Colonic mucosa (tissue), 4 donors: ENCODE measurements around the gene ACBD6. TPM values are rescaled to one million over a fixed set of nuclear protein-coding genes. Genes with fewer than 3 reads are reported as not detected.

Experiments used
- DNase-seq: peaks from one replicate; pipeline ENCODE4 v3.0.0-alpha.2; 2020
- H3K27ac ChIP-seq: fragments of 200-600 bp; one replicate; pipeline ENCODE4 v1.8.0; 2021
- H3K27me3 ChIP-seq: fragments of 200-600 bp; one replicate; pipeline ENCODE4 v1.8.0; 2021
- H3K36me3 ChIP-seq: fragments of 200-600 bp; one replicate; pipeline ENCODE4 v1.8.0; 2021
- H3K4me1 ChIP-seq: fragments of 200-600 bp; one replicate; pipeline ENCODE4 v1.8.0; 2021; ENCODE audit warnings: mild to moderate bottlenecking
- H3K4me3 ChIP-seq: fragments of 200-600 bp; one replicate; pipeline ENCODE4 v1.8.0; 2021
- H3K9ac ChIP-seq, 2 donors: one replicate each; pipeline ENCODE4 v1.7.0; 2013; ENCODE audit warnings: control low read depth in 2 of 2, low read depth in 2 of 2, low read length in 2 of 2
- H3K9me3 ChIP-seq: fragments of 200-600 bp; one replicate; pipeline ENCODE4 v1.8.0; 2021
- CTCF ChIP-seq: fragments of 200-600 bp; IDR thresholded peaks from one replicate; pipeline ENCODE4 v1.8.0; 2022; ENCODE audit warnings: antibody characterized with exemption, mild to moderate bottlenecking
- intact Hi-C: fragments of 100-400 bp; cut with DNase I; formaldehyde crosslinking; loops from one replicate; pipeline ENCODE4 v1.14.1; 2022
- total RNA-seq, 2 donors: library from RNA; stranded (reverse); fragmentation: NEBNext Ultra II Directional in 1 of 2; extraction: Animal tissue kit (Norgen Biotek cat#: 25700) in 1 of 2; gene quantifications; one replicate each; pipeline ENCODE4 v1.2.1, GENCODE V29; 2021
- donor health status: healthy.
- donor health status: DM: no; HTN: no; CAD: no.
- donor health status: DM: no; HTN: no; CAD: no.

ACBD6 gene
- total RNA-seq, 2 donors from 2014 or later: 16.1 to 25.8 TPM

- intact Hi-C loops: no loop called here
- Histone ChIP-seq H3K27me3 (no peaks in the 10 kb centered on the region), H3K4me3 (no peak overlapping the region), H3K36me3 (no peaks in the 10 kb centered on the region), H3K4me1 (no peaks in the 10 kb centered on the region), H3K27ac (no peak overlapping the region), H3K9me3 (no peaks in the 10 kb centered on the region), H3K9ac (no peak overlapping the region)
- no peak for TF ChIP-seq CTCF
- DNase-seq: no peak
These were observed 135.9 kb downstream of the ACBD6 start for GRCh38 chr1:180366371-180367068.

- Histone ChIP-seq H3K27me3 (no peaks in the 10 kb centered on the region), H3K27ac (no peak overlapping the region), H3K4me3 (no peak overlapping the region), H3K36me3 (no peaks in the 10 kb centered on the region), H3K9me3 (no peaks in the 10 kb centered on the region), H3K4me1 (no peaks in the 10 kb centered on the region), H3K9ac (no peak overlapping the region)
- intact Hi-C loops: no loop called here
- no peak for DNase-seq
- TF ChIP-seq CTCF: no peak
These were observed 137.3 kb downstream of the ACBD6 start for GRCh38 chr1:180365039-180365438.

- H3K4me1 ChIP-seq: no peaks in the 10 kb centered on the region
- no peak for DNase-seq
- no peaks in the 10 kb centered on the region for H3K9me3 ChIP-seq
- no peak overlapping the region for H3K4me3 ChIP-seq
- H3K9ac ChIP-seq: no peak overlapping the region
- intact Hi-C loops: no loop called here
- TF ChIP-seq CTCF: no peak
- H3K27me3 ChIP-seq: no peaks in the 10 kb centered on the region
- no peak overlapping the region for H3K27ac ChIP-seq
- H3K36me3 ChIP-seq: no peaks in the 10 kb centered on the region
These were observed 139.0 kb downstream of the ACBD6 start for GRCh38 chr1:180363246-180363995.

- Histone ChIP-seq H3K9ac (no peak overlapping the region), H3K4me3 (no peak overlapping the region), H3K4me1 (no peaks in the 10 kb centered on the region), H3K27me3 (no peaks in the 10 kb centered on the region), H3K27ac (no peak overlapping the region), H3K36me3 (no peaks in the 10 kb centered on the region), H3K9me3 (no peaks in the 10 kb centered on the region)
- no peak for DNase-seq
- intact Hi-C loops: no loop called here
- no peak for TF ChIP-seq CTCF
These were observed 141.9 kb downstream of the ACBD6 start for GRCh38 chr1:180360333-180361075.

GRCh38 chr1:180358649-180359048 lies 143.7 kb downstream of the ACBD6 start:
- no peaks in the 10 kb centered on the region for H3K4me1 ChIP-seq
- no peak for TF ChIP-seq CTCF
- no peak overlapping the region for H3K4me3 ChIP-seq
- intact Hi-C loops: no loop called here
- no peak overlapping the region for H3K27ac ChIP-seq
- no peaks in the 10 kb centered on the region for H3K36me3 ChIP-seq
- H3K9ac ChIP-seq: no peak overlapping the region
- no peaks in the 10 kb centered on the region for H3K9me3 ChIP-seq
- no peaks in the 10 kb centered on the region for H3K27me3 ChIP-seq
- peak; percentile 22 for DNase-seq
